NCI-H82 (cell line): ENCODE measurements around the gene UBR2.
"Not testable (repeated sequence)": the region's sequence is repeated elsewhere in the genome, so short reads cannot be mapped to it uniquely, and the experiment has no call there.

Experiments used
- DNase-seq: peaks from one replicate; lab custom pipeline; 2025; lab: John Stamatoyannopoulos, UW

The UBR2 gene

DNA sequence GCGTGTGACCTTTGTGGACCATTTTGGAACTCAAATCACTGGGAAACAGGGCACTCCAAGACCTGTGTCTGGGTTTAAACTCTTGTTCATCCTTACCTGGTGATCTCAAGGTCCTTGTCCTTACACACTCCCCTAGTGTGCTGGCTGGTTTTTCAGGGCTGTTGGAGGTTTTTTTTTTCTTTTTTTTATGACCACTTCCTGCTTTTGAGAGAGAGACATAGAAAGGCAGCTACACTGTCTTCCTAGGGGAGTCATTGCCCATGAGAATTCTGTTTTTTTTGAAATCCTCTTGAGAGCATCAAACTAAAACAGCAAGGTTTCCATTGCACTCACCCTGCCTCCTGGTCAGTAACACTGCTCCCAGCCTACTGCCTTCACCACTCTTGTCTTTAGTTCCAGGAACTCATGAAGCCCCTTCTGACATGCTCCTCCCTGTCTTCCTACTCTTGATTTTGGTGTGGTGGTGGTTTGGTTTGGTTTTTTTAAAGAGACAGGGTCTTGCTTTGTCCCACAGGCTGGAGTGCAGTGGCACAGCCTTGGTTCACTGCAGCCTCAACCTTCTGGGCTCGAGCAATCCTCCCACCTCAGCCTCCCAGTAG is 130.0 kb downstream of the UBR2 start:
- no peak for DNase-seq

DNA sequence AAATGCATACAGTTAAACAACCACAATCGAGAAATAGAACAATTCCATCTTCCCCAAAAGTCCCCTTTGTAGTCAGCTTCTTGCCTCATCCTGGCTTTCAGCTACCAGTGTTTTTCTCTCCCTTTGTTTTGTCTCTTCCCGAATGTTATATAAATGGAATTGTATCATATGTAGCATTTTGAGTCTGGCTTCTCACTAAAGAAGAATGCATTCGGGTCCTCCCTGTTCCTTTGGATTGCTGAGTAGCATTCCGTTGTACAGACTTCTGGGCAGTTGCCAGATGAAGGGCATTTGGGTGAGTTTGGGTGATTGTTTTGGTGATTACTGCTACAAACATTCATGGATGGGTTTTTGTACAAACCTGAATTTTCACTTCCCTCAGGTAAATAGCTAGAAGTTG is 130.8 kb downstream of the UBR2 start:
- DNase-seq: no peak

DNA sequence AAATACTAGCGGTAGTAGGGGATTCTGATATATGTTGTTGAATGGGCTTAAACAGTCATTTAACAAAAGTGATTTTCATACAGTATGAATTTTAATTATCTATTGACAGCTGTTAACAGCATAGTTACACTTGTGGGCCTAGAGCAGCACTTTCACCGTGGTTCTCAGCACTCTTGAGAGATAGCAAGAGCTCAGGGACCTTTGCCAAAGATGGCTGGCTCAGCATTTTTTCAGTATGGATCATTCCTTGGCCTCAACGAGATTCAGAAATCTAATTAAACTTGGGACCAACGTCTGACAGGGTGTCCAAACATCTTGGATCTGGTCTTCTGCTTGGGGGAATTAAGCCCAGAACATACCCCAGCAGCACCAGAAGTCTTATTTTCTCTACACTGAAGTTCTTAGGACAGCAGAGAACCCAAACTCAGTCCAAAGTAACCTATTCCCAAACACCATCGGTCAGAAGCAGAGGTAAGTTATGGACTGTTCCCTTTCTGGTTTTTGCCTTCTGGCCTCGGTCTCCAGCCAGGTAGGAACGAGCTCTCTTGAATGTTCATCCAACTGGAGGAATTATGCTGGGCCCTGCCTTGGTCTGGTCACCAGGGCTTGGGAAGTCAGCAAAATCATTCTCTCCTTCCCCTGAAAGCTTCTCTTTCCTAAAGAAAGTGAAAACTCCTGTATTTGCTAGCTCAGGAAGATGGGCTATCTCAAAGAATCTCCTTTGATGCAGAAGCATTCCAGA is 132.9 kb downstream of the UBR2 start:
- DNase-seq: no peak

DNA sequence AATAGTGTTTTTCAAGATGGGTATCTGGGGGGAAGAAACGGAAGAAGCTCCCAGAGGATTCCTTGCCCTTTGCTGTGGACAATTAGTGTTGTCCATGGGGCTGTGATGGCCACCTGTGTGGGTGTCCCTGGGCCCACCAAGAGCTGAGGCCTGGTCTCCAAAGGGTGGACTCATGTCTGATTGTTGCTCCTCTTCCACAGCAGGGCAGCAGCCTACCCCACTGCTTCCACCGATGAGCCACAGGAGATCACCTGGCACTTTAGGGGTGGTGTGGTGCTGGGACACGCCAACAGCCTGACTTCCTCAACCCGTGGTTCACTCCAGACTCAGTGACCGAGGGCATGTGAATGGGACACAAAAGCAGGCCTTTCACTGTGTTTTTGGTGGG is 133.4 kb downstream of the UBR2 start:
- DNase-seq: no peak

DNA sequence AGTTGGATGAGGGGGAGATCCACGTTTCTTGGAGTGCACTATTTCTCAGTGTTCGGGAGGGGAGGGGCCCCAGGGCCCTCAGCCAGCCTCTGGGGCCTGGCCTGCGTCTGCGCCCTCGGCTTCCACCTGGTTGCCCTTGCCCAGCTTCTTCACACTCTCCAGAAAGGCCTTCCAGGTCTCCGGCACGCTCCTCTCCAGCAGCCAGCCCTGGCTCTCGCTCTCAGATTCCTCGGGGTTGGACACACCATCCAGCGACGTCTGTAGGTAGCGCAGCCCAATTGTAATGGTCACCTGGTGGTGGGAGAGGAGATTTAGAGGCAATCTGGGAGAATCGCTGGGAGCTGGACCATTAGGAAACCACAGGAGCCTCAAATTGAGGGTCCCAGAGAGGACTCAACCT is 134.4 kb downstream of the UBR2 start:
- no peak for DNase-seq

DNA sequence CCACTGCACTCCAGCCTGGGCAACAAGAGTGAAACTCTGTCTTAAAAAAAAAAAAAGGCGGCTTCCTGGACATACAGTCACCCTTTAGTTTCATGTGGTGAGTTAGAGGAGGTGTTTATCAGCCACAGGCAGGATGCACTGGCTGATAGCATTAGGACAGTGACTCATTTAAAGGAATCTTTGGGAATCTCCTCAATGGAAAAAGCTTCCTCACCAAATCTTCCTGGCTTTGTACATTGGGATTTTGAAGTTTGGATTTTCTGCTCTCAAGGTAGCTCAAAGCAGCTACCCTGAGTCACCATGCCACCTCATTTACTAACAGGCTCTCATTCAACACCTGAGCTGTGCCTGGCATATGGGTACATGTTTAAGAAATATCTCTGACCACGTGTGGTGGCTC is 138.4 kb downstream of the UBR2 start:
- no peak for DNase-seq

DNA sequence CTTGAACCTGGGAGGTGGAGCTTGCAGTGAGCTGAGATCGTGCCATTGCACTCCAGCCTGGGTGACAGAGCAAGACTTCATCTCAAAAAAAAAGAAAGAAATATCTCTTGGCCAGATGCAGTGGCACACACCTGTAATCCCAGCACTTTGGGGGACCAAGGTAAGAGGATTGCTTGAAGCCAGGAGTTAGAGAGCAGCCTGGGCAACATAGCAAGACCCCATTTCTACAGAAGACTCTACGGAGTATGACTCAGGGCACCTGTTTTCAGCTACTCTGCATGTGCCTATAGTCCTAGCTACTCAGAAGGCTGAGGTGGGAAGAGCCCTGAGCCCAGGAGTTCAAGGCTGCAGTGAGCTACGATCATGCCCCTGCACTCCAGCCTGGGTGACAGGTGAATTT is 139.0 kb downstream of the UBR2 start:
- DNase-seq: not testable (repeated sequence)

DNA sequence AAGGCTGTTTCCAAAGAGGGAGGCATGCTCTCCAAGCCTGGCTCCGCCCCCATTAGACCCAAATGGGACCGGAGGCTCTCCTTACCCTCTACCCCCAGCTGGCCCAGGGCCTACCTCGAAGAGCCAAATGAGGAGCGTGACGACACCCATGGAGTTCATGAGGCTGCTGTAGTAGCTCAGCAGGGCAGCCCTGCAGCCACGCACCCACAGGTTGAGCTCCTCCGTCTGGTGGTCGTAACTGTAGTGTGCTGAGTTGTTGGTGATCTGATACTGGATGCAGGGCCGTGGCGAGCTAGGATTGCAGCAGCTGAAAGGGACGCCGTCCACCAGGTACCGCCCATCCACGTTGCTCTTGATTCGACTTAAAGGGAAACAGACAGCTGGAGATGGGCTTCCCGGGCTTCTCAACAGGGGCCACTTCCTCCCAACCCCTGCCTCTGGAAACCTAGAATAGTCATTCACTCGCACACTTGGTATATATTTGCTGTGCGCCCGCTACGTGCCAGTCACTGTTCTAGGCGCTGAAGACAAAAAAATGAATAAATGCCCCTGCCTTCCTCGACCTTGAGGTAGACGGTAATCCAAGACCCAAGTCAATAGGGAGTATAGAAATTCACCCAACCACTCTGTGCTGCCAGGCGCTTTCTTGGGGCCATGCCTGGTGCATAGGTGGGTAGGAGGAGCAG is 140.6 kb downstream of the UBR2 start:
- peak; percentile 85 for DNase-seq

DNA sequence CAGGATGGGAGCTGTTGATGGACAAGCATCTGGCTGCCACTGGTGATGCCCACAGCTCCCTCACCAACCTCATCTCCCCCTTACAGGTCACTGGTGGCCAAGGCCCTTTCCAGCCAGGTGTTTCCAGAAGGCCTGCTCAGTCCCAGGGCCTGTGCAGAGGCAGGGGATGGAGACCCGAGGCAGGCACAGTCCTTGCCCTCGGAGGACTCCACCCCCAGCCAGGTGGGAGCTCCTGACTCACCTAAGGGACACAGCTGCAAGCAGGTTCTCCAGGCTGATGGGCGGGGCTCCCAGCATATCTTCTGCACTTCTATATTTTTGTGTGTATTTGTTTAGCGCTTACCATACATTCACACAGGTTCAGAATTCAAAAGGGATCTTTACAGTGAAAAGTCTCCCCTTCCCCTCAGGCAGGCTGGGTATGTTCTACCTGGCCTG is 141.1 kb downstream of the UBR2 start:
- DNase-seq: no peak

DNA sequence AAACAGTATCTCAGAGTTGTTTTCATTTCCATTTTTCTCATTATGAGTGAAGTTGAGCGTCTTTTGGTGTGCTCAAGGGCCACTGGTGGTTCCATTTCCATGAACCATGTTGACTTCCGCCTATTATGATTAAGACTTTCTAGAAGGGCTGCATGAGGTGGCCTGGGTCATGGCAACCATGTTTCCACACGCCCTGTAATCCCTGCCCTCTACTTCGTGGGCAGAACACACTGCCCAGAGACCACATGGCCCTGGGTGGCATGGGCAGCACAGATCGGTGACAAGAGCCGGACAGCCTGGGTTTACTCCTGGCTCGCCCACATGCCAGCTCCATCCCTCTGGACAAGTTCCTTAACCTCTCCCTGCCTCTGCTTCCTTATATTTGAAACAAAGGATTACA is 143.8 kb downstream of the UBR2 start:
- DNase-seq: no peak

DNA sequence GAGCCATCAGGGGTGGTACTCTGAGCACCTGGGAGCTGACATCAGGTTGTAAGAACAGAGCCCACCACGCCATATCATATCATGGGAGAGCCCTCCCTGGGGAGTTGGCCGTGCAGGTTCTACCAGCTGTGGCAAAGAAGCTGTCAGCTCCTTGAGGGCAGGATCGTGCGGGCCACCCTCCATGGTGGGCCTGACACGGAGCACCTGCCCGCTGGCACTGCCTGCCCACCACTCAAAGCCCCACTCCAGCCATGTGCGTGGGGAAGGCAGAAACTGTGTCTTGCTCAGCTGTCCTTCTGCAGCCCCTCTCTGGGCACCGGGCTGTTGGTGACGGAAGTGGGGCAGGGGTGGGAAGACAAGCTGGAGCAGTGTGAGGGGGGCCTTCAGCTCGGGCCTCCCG is 144.3 kb downstream of the UBR2 start:
- DNase-seq: no peak

DNA sequence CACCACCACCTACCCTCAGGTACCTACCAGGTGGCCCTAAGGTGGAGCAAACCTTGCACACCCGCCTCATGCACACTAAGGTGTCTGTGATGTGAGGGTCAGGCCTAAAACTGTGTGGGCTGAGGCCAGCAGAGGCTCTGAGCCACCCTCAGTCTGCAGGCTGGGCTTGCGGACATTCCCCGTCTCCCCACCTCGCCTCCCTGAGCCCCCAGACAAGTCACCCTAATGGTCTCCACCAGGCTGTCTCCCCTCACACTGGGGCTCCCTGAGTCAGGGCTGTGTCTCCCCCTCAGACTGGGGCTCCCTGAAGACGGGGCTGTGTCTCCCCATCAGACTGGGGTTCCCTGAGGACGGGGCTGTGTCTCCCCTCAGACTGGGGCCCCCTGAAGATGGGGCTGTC is 146.0 kb downstream of the UBR2 start:
- no peak for DNase-seq

DNA sequence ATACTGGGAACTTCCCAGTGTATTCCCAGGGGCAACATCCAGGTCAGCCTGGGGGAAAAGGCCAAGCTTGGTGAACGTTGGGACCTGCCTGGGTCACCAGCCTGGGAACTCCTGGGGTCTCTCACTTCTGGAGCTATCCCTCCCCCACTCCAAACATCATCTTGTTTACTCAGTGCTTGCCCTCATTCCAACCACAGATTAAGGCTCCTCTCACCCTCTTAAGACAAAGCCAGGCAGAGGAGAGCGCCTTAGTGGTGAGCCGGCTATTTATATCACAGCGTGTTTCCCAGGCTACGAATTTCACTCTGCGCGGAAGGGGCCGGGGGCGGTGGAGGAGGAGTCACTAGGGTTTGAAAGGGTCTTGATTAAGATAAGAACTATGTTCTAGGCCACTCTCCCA is 146.5 kb downstream of the UBR2 start:
- peak; percentile 99 for DNase-seq

DNA sequence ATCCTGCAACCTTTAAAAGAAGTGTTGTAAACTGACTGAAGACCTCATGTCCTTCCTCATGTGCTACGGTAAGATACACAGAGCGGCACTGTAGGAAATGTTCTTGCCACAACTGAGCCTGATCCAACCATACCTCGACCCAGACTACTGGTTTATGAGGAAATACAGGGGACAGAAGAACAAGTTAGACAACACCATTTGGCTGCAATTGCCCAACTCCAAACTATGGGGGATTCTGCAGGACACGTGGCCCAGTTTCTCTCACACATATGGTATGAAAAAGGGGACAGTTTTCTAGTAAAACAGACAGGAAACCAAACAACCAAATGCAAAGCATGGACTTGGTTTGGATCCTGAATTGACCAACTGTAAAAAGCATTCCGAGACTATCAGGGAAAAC is 148.1 kb downstream of the UBR2 start:
- no peak for DNase-seq

DNA sequence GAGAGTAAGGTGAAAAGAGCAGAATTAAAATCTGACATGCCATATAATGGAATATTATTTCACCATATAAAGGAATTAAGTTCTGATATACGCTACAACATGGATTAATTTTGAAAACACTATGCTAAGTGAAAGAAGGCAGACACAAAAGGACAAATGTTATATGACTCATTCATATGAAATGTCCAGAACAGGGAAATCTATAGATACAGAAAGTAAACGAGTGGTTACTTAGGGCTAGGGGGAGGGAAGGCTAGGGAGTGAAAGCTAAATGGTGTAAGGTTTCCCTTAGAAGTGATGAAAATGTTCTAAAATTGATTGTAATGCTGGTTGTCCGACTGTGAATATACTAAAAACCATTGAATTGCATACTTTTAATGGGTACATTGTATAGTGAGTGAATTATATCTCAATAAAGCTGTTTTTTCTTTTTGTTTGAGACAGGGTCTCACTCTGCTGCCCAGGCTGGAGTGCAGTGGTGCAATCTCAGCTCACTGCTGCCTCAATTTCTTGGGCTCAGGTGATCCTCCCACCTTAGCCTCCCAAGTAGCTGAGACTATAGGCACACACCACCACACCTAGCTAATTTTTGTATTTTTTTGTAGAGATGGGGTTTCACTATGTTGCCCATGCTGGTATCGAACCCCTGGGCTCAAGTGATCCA is 150.4 kb downstream of the UBR2 start:
- DNase-seq: no peak

DNA sequence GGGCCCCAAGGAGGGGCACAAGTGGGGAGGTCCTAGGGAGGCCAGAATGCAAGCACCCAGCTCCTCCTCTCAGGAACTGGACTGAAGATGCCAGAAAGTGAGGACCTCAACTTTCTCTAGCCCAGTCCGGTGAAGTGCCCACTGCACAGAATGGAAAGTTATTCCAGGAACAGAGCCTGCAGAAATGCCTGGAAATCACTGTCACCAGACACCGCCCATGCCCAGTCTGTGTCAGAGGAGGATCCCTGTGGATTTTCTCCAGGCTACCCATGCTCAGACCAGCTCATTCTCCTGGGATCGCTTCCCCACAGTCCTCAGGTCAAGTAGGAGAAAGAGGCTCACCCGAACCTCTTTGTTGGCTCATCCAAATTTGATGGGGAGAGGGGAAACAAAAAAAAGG is 152.0 kb downstream of the UBR2 start:
- no peak for DNase-seq

DNA sequence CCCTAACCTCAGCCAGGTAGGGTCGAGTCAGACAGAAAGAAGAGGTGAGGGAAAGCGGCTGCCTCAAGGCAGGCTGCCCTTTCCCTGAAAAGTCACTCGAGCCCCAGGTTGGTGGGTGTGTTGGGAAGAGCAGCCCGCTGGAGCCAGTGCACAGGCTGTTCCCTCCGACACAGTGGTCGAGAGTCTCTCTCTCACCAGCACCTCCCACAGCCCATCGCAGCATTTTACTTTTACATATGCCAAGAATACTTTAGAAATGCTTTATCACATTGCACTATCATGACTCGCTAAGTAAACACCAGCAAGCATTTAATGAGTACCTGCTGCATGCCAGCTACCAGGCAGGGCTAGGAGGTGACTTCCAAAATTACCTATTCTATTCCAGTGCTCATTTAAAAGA is 156.9 kb downstream of the UBR2 start:
- DNase-seq: peak; percentile 37

DNA sequence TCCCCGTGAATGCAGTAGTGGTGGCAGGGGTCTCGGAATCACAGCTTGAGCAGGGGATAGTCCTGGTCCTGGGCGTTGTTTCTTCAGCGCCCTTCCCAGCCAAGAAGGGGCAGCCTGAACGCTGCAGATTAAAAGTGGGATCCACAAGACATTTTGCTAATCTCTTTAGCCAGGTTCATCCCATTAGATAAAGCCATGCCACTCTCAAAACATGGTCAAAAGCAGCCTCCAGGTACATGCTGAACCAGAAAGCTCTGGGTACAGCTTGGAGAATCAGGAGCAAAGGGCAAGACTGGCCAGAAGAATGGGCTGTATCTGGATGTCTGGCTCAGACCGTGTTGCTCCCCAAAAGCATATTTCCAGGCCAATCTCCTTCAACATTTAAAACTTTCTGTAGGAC is 158.7 kb downstream of the UBR2 start, which contains the start of gene PRPH2:
Gene PRPH2 (minus strand): TSS at position 101 of the 400 bp plus-strand sequence. CDS start 263 bp downstream, outside the sequence.
- DNase-seq: peak; percentile 99

DNA sequence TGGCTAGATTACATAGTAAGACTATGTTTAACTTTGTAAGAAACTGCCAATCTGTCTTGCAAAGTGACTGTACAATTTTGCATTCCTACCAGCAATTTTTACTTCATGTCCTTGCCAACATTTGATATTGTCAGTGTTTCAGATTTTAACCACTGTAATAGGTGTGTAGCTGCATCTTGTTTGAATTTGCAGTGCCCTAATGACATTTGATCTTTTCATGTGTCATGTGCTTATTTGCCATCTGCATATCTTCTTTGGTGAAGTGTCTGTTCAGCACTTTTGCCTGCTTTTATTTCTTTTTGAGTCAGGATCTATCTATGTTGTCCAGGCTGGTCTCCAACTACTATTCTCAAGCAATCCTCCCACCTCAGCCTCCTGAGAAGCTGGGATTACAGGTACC is 161.0 kb downstream of the UBR2 start:
- DNase-seq: no peak

DNA sequence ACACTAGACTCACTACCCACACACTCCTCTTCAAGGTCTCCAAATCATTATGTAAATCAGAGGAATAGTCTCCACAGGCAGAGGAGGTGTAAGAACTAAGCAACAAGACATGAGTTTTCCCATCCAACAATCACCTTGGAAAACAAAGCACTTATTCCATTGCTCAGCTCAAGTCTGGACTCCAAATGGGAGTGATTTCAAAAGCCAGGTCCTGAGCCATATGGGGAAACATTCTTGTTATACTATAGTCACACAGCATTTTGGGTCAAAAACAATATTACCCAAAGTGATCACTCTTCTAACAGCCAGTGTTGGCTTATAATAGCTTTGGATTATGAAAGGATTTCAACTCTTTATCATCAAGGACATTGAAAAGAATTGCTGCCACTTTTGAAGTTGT is 162.2 kb downstream of the UBR2 start:
- no peak for DNase-seq

DNA sequence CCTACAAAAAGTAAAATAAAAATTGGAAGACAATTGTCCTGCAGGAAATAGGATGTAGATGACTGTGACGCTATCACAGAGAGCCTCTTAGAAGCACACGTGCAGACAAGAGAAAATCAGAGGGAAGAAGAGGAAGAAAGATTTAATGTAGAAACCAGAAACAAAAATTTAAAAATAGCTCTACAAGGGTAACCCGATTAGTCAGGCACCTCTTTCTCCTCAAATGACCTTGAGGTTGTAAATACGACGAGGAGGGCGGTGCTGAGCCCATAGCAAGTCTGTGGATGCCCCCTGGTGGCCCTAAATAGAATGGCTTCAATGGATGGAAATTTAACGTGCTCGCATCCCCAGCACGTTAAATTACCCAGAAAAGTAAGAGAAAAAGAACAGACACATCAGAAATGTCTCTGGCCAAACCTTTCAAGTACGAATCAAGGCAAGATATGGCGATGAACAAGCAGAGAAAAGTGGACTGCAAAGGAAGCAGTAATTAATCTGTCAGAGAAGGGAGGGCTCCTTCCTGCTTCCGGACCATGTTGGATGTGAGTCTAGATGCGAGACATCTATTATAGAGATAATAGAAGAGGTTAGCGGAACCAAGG is 162.8 kb downstream of the UBR2 start:
- DNase-seq: peak; percentile 94

DNA sequence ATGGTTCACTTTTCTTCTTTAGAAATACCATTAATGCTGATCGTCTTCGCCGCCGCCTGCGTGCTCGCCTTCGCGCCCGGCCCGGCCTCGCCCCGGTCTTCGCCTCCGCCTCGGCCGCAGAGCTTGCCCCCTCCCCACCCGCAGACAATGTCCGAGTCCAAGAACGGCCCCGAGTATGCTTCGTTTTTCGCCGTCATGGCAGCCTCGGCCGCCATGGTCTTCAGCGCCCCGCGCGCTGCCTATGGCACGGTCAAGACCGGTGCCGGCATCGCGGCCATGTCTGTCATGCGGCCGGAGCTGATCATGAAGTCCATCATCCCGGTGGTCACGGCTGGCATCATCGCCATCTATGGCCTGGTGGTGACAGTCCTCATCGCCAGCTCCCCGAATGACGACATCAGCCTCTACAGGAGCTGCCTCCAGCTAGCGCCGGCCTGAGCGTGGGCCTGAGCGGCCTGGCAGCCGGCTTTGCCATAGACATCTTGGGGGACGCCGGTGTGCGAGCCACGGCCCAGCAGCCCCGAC is 163.3 kb downstream of the UBR2 start:
- no peak for DNase-seq
